ENCODE data around the gene MMP28. TPM values are rescaled to one million over a fixed set of nuclear protein-coding genes. Genes with fewer than 3 reads are reported as not detected.

MMP28 gene
- total and polyA plus RNA-seq, 10 of the 15 experiments (the other 5 are each of a cell fraction or from before 2014, with no cell fraction given), result not detected

DNA sequence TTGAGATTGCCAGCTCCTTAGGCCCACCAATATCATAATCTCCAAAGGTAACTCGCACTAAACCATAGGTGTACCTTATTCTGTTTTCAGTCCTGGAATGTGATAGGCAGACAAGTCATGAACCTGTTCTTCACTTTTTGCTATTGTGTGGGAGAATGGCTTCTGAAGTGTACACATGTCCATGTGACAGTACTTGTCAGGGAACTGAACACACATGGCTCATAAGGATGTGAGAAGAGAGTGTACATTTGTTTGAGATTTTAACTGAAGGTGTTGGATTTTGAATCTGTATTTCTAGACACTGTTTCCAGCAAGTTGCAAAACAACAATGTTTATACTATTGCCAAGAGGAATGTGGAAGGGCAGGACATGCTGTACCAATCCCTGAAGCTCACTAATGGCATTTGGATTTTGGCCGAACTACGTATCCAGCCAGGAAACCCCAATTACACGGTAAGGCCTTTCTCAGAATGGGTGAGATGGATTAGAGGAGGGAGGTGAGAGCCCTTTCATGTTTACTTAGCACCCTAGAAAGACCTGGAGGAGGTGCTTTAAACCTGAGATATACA lies 78.5 kb downstream of the MMP28 start:
- Histone ChIP-seq H4K20me1 (ENCODE audit: control insufficient read depth, insufficient read depth) (no peaks in the 10 kb centered on the region), H3K27ac (ENCODE audit: control insufficient read depth, insufficient read depth) (no peak overlapping the region), H3K36me3 (ENCODE audit: control insufficient read depth in 2 of 2, insufficient read depth in 2 of 2, low read length in 1 of 2) (peaks cover 3 to 34% of the 10 kb centered on the region in 2 experiments), H3K4me3 (no peak overlapping the region), H2AFZ (ENCODE audit: control insufficient read depth, low read depth, low read length) (no peak overlapping the region), H3K79me2 (ENCODE audit: control insufficient read depth, insufficient read depth, low read length) (no peaks in the 10 kb centered on the region), H3K27me3 (replicated peaks in 1 of 2; ENCODE audit: control insufficient read depth in 2 of 2, insufficient read depth in 2 of 2, low read length in 1 of 2) (no peaks in the 10 kb centered on the region), H3K9me3 (replicated peaks; ENCODE audit: control insufficient read depth, insufficient read depth, low read length) (no peaks in the 10 kb centered on the region), H3K4me2 (ENCODE audit: control insufficient read depth, insufficient read depth) (no peak overlapping the region), H3K4me1 (ENCODE audit: control insufficient read depth, insufficient read depth, low read length) (no peaks in the 10 kb centered on the region), H3K9ac (ENCODE audit: control insufficient read depth, insufficient read depth, low read length) (no peak overlapping the region)
- POLR2A ChIA-PET, result no interaction called here
- CTCF ChIA-PET, result interaction anchor here (1.0 kb wide), 1 partner anchor 103 kb away, joined by 3 read pairs; no protein-coding TSS in a partner anchor
- intact Hi-C loops (cut with micrococcal nuclease; ENCODE audit: unreplicated experiment) (no loop called here), in situ Hi-C loops (cut with MboI) (no loop called here)
- RAD21 ChIA-PET (ENCODE audit: unreplicated experiment), result no interaction called here
- ATAC-seq (no peak), DNase-seq (ENCODE audit: low read depth, low spot score) (no peak), FAIRE-seq (no peak)
- TF ChIP-seq CHD4 (IDR thresholded peaks at IDR 0.05) (no peak), NR2C2 (IDR thresholded peaks at IDR 0.05; ENCODE audit: borderline replicate concordance, control insufficient read depth, insufficient read length, low read depth) (no peak), RUNX3 (IDR thresholded peaks at IDR 0.05; ENCODE audit: low read length) (no peak), NFYA (IDR thresholded peaks at IDR 0.05; ENCODE audit: borderline replicate concordance, low read depth, low read length) (no peak), NBN (IDR thresholded peaks at IDR 0.05) (no peak), MTA2 (IDR thresholded peaks at IDR 0.05; ENCODE audit: low read depth) (no peak), MXI1 (IDR thresholded peaks at IDR 0.05; ENCODE audit: low read depth, low read length) (no peak)
- TF ChIP-seq, protein P1, sequence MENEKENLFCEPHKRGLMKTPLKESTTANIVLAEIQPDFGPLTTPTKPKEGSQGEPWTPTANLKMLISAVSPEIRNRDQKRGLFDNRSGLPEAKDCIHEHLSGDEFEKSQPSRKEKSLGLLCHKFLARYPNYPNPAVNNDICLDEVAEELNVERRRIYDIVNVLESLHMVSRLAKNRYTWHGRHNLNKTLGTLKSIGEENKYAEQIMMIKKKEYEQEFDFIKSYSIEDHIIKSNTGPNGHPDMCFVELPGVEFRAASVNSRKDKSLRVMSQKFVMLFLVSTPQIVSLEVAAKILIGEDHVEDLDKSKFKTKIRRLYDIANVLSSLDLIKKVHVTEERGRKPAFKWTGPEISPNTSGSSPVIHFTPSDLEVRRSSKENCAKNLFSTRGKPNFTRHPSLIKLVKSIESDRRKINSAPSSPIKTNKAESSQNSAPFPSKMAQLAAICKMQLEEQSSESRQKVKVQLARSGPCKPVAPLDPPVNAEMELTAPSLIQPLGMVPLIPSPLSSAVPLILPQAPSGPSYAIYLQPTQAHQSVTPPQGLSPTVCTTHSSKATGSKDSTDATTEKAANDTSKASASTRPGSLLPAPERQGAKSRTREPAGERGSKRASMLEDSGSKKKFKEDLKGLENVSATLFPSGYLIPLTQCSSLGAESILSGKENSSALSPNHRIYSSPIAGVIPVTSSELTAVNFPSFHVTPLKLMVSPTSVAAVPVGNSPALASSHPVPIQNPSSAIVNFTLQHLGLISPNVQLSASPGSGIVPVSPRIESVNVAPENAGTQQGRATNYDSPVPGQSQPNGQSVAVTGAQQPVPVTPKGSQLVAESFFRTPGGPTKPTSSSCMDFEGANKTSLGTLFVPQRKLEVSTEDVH (IDR thresholded peaks at IDR 0.05; ENCODE audit: low read depth, partially characterized antibody), result no peak
- TF ChIP-seq, protein P2, sequence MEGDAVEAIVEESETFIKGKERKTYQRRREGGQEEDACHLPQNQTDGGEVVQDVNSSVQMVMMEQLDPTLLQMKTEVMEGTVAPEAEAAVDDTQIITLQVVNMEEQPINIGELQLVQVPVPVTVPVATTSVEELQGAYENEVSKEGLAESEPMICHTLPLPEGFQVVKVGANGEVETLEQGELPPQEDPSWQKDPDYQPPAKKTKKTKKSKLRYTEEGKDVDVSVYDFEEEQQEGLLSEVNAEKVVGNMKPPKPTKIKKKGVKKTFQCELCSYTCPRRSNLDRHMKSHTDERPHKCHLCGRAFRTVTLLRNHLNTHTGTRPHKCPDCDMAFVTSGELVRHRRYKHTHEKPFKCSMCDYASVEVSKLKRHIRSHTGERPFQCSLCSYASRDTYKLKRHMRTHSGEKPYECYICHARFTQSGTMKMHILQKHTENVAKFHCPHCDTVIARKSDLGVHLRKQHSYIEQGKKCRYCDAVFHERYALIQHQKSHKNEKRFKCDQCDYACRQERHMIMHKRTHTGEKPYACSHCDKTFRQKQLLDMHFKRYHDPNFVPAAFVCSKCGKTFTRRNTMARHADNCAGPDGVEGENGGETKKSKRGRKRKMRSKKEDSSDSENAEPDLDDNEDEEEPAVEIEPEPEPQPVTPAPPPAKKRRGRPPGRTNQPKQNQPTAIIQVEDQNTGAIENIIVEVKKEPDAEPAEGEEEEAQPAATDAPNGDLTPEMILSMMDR (IDR thresholded peaks at IDR 0.05 in 2 of 3, conservative IDR thresholded peaks at IDR 0.05 in 1 of 3; ENCODE audit: control insufficient read depth in 2 of 3, extremely low read depth in 1 of 3, insufficient read depth in 1 of 3, low read depth in 3 of 3, low read length in 3 of 3), result no peak
- TF ChIP-seq, protein P3, sequence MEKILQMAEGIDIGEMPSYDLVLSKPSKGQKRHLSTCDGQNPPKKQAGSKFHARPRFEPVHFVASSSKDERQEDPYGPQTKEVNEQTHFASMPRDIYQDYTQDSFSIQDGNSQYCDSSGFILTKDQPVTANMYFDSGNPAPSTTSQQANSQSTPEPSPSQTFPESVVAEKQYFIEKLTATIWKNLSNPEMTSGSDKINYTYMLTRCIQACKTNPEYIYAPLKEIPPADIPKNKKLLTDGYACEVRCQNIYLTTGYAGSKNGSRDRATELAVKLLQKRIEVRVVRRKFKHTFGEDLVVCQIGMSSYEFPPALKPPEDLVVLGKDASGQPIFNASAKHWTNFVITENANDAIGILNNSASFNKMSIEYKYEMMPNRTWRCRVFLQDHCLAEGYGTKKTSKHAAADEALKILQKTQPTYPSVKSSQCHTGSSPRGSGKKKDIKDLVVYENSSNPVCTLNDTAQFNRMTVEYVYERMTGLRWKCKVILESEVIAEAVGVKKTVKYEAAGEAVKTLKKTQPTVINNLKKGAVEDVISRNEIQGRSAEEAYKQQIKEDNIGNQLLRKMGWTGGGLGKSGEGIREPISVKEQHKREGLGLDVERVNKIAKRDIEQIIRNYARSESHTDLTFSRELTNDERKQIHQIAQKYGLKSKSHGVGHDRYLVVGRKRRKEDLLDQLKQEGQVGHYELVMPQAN (conservative IDR thresholded peaks at IDR 0.05), result no peak
- TF ChIP-seq, protein P4, sequence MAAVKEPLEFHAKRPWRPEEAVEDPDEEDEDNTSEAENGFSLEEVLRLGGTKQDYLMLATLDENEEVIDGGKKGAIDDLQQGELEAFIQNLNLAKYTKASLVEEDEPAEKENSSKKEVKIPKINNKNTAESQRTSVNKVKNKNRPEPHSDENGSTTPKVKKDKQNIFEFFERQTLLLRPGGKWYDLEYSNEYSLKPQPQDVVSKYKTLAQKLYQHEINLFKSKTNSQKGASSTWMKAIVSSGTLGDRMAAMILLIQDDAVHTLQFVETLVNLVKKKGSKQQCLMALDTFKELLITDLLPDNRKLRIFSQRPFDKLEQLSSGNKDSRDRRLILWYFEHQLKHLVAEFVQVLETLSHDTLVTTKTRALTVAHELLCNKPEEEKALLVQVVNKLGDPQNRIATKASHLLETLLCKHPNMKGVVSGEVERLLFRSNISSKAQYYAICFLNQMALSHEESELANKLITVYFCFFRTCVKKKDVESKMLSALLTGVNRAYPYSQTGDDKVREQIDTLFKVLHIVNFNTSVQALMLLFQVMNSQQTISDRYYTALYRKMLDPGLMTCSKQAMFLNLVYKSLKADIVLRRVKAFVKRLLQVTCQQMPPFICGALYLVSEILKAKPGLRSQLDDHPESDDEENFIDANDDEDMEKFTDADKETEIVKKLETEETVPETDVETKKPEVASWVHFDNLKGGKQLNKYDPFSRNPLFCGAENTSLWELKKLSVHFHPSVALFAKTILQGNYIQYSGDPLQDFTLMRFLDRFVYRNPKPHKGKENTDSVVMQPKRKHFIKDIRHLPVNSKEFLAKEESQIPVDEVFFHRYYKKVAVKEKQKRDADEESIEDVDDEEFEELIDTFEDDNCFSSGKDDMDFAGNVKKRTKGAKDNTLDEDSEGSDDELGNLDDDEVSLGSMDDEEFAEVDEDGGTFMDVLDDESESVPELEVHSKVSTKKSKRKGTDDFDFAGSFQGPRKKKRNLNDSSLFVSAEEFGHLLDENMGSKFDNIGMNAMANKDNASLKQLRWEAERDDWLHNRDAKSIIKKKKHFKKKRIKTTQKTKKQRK (IDR thresholded peaks at IDR 0.05; ENCODE audit: low read depth, low read length), result no peak
- SMC1A ChIA-PET (ENCODE audit: uncharacterized antibody, unreplicated experiment), result interaction anchor here (1.1 kb wide), 2 partner anchors 10 to 47 kb away, joined by 3 read pairs; no protein-coding TSS in a partner anchor
- 100% methylated on average over 4 of the region's 4 CpGs for WGBS (ENCODE audit: insufficient coverage, insufficient replicate concordance, low lambda C conversion rate, missing lambda C conversion rate)
- no TSS peak for BruUV-seq (replicated peaks)
